Smooth muscle cell of the brain vasculature (primary cell): ENCODE results near the gene TSC22D1.
"Not testable (repeated sequence)": the region's sequence is repeated elsewhere in the genome, so short reads cannot be mapped to it uniquely, and the experiment has no call there.

Experiments
- DNase-seq: peaks from one replicate; pipeline ENCODE4 v3.0.0-alpha.2; 2012; ENCODE audit warnings: low read depth, low spot score

TSC22D1 gene

GRCh38 chr13:44573071-44573470 lies 3.1 kb downstream of the TSC22D1 start:
- DNase-seq: no peak

DNA sequence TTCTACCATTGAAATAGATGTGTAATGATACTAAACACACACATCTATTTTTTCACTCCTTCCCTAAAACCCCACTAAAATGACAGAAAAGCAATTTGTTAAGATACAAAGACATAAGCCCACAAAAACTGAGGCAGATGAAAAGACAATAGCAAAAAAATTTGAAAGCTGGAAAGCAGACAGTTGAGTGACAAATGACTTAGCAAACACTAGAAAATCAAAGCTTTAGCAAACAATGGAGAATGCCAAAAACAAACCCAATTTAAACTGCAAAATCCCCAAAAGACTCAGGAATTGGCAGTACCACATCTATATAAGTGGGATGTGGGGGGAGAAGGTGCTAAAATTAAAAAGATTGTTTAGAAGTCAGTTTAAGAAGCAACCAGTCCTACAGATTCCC lies 9.5 kb downstream of the TSC22D1 start:
- DNase-seq: no peak

DNA sequence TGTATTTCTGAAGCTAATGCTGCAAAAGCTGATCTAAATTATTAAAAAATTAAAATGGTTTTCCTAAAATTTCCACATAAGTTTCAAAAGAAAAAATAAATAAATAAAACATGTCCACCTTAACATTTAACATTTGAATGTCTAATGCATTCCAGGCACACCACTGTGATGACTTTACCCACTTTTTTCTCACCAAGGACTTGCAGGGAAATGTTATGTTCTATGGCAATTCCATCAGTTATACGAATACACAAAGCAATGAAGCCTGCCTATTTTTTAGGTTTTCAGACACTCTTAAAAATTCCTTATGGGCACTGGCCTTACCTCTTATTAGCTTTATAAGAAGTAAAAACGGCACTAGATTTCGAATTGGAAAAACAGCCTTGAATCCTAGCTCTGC lies 10.2 kb downstream of the TSC22D1 start:
- DNase-seq: no peak

GRCh38 chr13:44564936-44565335 lies 11.2 kb downstream of the TSC22D1 start:
- DNase-seq: no peak

DNA sequence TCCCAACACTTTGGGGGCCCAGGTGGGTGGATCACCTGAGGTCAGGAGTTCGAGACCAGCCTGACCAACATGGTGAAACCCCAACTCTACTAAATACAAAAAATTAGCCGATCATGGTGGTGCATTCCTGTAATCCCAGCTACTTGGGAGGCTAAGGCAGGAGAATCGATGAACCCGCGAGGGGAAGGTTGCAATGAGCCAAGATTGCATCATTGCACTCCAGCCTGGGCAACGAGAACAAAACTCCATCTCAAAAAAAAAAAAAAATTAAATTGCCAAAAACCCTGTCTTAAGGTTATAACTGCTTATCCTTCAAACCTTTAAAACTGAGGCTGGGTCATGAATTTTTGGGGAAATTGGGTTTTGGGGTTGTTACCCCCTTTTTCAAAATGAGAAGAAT lies 13.3 kb downstream of the TSC22D1 start:
- not testable (repeated sequence) for DNase-seq

- no peak for DNase-seq
Measured at GRCh38 chr13:44561351-44561750, 14.8 kb downstream of the TSC22D1 start.

- DNase-seq: no peak
Measured at GRCh38 chr13:44557986-44558385, 18.1 kb downstream of the TSC22D1 start.

DNA sequence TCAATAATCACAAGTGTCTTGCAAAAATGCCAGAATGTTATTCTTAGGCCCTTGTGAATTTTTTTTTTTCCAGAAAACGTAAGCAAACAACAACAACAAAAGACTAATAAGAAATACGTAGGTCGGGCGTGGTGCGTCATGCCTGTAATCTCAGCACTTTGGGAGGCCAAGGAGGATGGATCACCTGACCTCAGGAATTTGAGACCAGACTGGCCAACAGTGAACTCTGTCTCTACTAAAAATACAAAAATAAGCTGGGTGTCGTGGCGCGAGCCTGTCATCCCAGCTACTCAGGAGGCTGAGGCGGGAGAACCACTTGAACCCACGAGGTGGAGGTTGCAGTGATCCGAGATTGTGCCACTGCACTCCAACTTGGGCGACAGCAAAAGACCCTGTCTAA lies 20.9 kb downstream of the TSC22D1 start:
- DNase-seq: no peak

GRCh38 chr13:44549476-44549875 lies 26.7 kb downstream of the TSC22D1 start:
- DNase-seq: no peak

GRCh38 chr13:44546164-44546563 lies 30.0 kb downstream of the TSC22D1 start:
- DNase-seq: no peak

- no peak for DNase-seq
Measured at GRCh38 chr13:44543369-44543768, 32.8 kb downstream of the TSC22D1 start.

DNA sequence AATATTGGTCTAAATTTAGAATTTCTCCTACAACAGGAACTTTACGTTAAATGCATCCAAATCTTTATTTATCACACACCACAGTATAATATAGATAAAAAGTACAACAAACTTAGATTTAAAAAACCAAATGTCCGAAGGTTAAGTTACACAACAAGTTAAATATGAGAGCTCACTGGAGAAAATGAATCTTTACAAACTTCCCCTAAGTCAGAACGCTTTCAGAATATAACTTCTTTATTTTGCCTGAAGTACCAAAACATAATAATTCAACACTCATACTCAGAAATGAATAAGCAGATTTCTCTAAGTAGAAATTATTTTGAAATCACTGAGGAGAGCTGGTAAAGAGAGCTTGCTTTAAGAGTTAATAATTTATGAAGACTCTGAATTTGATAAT lies 33.8 kb downstream of the TSC22D1 start:
- DNase-seq: no peak

DNA sequence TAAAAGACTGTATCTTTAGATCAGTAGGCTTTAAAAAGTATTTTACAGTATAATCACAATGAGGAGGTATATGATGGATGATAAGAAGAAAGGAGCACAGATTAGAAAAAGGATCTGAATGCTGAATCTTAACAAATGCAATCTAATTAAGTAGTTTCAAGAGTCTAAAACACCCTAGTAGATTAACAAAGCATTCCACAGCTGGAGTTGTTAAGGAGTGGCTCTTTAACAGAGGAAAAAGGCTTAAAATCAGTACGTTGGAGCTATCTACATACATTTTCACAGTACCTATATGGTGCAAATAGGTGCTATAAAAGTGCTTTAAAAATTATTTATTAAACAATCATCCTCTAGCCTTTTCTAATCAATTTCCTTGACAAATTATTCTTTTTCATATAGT lies 34.5 kb downstream of the TSC22D1 start:
- no peak for DNase-seq

- no peak for DNase-seq
Measured at GRCh38 chr13:44540761-44541434, 35.2 kb downstream of the TSC22D1 start.

- no peak for DNase-seq
Measured at GRCh38 chr13:44537248-44537647, 38.9 kb downstream of the TSC22D1 start.

DNA sequence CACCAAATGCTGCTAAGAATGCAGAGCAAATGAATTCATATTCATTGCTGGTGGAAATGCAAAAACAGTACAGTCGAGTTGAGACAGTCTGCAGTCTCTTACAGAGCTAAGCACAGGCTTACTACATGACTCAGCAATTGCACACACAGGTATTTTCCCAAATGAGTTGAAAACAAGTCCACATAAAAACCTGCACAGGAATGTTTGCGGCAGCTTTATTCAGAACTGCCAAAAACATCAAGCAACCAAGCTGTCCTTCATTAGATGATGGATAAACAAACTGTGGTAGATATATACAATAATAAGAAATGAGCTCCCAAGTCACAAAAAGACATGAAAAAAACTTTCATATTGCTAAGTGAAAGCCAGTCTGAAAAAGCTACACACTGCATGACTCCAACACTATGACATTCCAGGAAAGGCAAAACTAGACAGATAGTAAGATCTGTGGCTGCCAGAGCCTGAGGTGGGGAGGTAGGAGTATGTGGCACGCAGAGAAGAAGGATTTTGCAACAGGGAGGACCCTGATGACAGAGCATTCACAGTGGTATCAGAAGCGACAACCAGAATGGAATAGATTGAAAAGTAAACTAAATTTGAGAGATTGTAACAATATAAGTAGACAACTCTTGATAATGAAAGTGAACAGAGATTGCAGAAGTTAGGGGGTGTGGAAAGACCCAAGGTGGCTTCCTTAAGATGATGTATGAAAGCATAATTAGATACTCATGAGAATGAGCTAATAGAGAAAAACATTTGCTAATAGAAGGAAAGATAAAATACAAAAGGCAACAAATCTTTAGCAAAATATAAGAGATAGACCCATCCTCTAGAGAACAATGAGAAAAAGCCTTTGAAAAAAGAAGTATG lies 52.7 kb downstream of the TSC22D1 start:
- DNase-seq: peak; percentile 18

DNA sequence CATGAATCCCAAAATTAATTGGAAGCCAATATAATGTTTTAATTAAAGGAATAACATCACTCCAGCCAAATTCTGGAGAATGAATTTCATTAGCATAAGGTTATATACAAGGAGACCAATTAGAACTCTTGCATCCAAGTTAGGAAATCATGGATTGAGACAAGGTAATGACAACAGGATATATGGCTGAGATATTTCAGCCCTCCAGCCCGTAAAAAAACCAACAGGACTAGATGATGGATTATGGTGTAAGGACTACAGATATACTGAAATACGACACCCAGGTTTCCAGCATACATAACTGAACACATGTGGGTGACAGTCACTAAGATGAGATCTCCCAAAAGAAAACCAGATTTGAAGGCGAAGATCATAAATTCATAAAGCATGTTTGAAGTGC lies 56.5 kb downstream of the TSC22D1 start:
- DNase-seq: no peak

- no peak for DNase-seq
Measured at GRCh38 chr13:44516771-44517170, 59.4 kb downstream of the TSC22D1 start.

DNA sequence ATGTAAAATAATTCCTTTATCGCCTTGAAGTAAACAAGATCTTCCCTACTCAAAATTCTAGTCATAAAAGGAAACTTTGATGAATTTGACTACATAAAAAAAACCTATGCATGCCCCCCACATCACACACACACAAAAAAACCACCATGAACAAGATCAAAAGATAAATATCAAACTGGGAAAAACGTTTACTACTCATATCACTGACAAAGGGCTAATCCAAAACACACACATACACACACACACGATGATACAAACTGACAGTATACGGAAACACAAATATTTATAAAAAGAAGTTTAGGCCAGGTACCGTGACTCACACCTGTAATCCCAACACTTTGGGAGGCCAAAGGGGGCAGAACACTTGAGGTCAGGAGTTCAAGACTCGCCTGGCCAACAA lies 61.9 kb downstream of the TSC22D1 start:
- DNase-seq: no peak

GRCh38 chr13:44509853-44510252 lies 66.3 kb downstream of the TSC22D1 start:
- DNase-seq: not testable (repeated sequence)

- no peak for DNase-seq
Measured at GRCh38 chr13:44508562-44509077, 67.5 kb downstream of the TSC22D1 start.

DNA sequence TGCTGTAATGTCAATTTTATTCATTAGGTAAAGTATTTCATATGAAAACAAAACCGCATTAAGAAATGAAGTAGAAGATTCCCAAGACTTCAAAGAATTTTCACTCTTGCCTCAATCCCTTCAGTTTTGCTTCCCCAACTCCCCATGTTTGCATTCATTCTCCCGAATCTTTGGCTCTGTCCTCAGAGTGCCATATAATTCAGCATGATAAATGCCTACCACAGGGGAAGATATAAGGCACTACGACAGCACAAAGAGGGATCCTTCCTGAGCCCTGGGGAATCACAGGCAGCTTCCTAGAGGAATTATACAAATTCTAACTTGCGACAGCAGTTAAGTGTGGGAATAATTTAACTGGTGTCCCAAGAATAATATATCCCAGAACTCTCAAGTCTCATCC lies 68.5 kb downstream of the TSC22D1 start:
- DNase-seq: no peak

DNA sequence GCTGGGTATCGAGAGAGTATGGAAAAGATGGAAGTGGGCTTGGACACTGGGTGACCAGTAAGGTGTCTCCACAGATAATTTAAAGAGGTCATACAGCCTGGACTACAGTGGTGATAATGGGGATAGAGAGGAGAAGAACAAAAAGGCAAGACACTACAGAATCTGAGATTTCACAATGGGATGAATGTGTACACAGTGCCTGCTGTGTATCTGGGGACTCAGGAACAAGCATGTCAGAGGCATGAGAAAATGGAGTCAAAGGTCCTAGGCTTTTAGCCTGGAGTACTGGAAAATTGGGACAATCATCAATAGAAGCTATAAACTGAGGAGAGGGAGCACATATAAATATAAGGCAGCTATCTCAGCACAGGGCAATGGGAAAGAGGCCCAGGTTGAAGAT lies 69.4 kb downstream of the TSC22D1 start:
- no peak for DNase-seq
